Left lung (tissue), 10 donors: ENCODE data around the gene POU2AF3. TPM values are rescaled to one million over a fixed set of nuclear protein-coding genes. Genes with fewer than 3 reads are reported as not detected.

ENCODE experiments used
- ATAC-seq: fragments of 200-7000 bp; cut with Tn5 transposase; one replicate; pipeline ENCODE4 v1.9.1; 2020; ENCODE audit warnings: moderate library complexity
- DNase-seq, 4 donors: peaks; one replicate each; pipeline ENCODE4 v3.0.0-alpha.2; 2013 to 2020
- H3K27ac ChIP-seq, 2 donors: fragments of 200-600 bp; sonication (generic) in 1 of 2; one replicate each; pipeline versions ENCODE4 v1.5.0 to v1.8.0; 2020 to 2021
- H3K27me3 ChIP-seq, 2 donors: fragments of 200-600 bp; sonication (generic) in 1 of 2; one replicate each; pipeline versions ENCODE4 v1.5.0 to v1.8.0; 2020 to 2021
- H3K36me3 ChIP-seq, 2 donors: fragments of 200-600 bp; sonication (generic) in 1 of 2; one replicate each; pipeline versions ENCODE4 v1.5.0 to v1.8.0; 2020 to 2021
- H3K4me1 ChIP-seq, 2 donors: fragments of 200-600 bp; one replicate each; pipeline ENCODE4 v1.8.0; 2021
- H3K4me3 ChIP-seq, 2 donors: fragments of 200-600 bp; sonication (generic) in 1 of 2; one replicate each; pipeline versions ENCODE4 v1.5.0 to v1.8.0; 2020 to 2021; ENCODE audit warnings: mild to moderate bottlenecking in 1 of 2
- H3K9me3 ChIP-seq, 2 donors: fragments of 200-600 bp; sonication (generic) in 1 of 2; one replicate each; pipeline versions ENCODE4 v1.5.0 to v1.8.0; 2020 to 2021
- CTCF ChIP-seq, 2 donors: fragments of 200-600 bp; sonication (generic) in 1 of 2; IDR thresholded peaks; one replicate each; pipeline versions ENCODE4 v1.5.0 to v1.8.0; 2021; ENCODE audit warnings: antibody characterized with exemption in 2 of 2
- intact Hi-C, 2 donors: fragments of 100-400 bp; cut with DNase I; formaldehyde crosslinking; loops; one replicate each; pipeline versions ENCODE4 v1.11.2 to v1.14.2; 2022
- polyA plus RNA-seq, 6 donors: library from polyadenylated mRNA; unstranded; fragments of 120-200 nt; gene quantifications; one replicate each; pipeline ENCODE4 v1.2.1, GENCODE V29; 2013; ENCODE audit not compliant: insufficient read length in 6 of 6
- total RNA-seq, 2 donors: library from RNA; stranded (reverse); fragmentation: NEBNext Ultra II Directional; extraction: Animal tissue kit (Norgen Biotek cat#: 25700); gene quantifications; one replicate each; pipeline ENCODE4 v1.2.1, GENCODE V29; 2021
- donor health status: DM: no; HTN: yes; CAD: no.
- donor health status: DM: no; HTN: no; CAD: no.

POU2AF3 gene
- total and polyA plus RNA-seq, 8 donors, result 2.7 to 14.4 (median 10.3) TPM

- ATAC-seq, result peak; percentile 67
- Histone ChIP-seq H3K4me3 (no peak overlapping the region), H3K27me3 (peaks cover 0 to 32% of the 10 kb centered on the region in 2 donors), H3K36me3 (no peaks in the 10 kb centered on the region), H3K27ac (peak overlapping the region; percentile 27 to 49), H3K4me1 (peaks cover 0 to 26% of the 10 kb centered on the region in 2 donors), H3K9me3 (no peaks in the 10 kb centered on the region)
- no peak for TF ChIP-seq CTCF (IDR thresholded peaks at IDR 0.05)
- DNase-seq, result peak in 3 of 4 donors; percentile 53 to 79 (median 53)
- intact Hi-C loops, result no loop called here
These were observed 5.1 kb downstream of the POU2AF3 start for GRCh38 chr11:111303461-111303860.

- DNase-seq (no peak), ATAC-seq (no peak)
- no peaks in the 10 kb centered on the region for H3K36me3 ChIP-seq
- H3K9me3 ChIP-seq, result no peaks in the 10 kb centered on the region
- peaks cover 0 to 14% of the 10 kb centered on the region in 2 donors for H3K27me3 ChIP-seq
- H3K27ac ChIP-seq, result no peak overlapping the region
- no peak overlapping the region for H3K4me3 ChIP-seq
- no peak for TF ChIP-seq CTCF (IDR thresholded peaks at IDR 0.05)
- H3K4me1 ChIP-seq, result peaks cover 0 to 12% of the 10 kb centered on the region in 2 donors
- intact Hi-C loops, result no loop called here
These were observed 6.9 kb downstream of the POU2AF3 start for GRCh38 chr11:111305162-111305802.

- no peak overlapping the region for H3K27ac ChIP-seq
- no peak overlapping the region for H3K4me3 ChIP-seq
- ATAC-seq (no peak), DNase-seq (no peak)
- H3K36me3 ChIP-seq, result no peaks in the 10 kb centered on the region
- peaks cover 0 to 12% of the 10 kb centered on the region in 2 donors for H3K4me1 ChIP-seq
- TF ChIP-seq CTCF (IDR thresholded peaks at IDR 0.05), result no peak
- no peaks in the 10 kb centered on the region for H3K9me3 ChIP-seq
- intact Hi-C loops, result no loop called here
- H3K27me3 ChIP-seq, result peaks cover 0 to 8% of the 10 kb centered on the region in 2 donors
These were observed 7.5 kb downstream of the POU2AF3 start for GRCh38 chr11:111305876-111306275.

GRCh38 chr11:111306321-111306720 is 8.0 kb downstream of the POU2AF3 start:
- H3K27me3 ChIP-seq, result peaks cover 0 to 7% of the 10 kb centered on the region in 2 donors
- H3K4me1 ChIP-seq, result peaks cover 0 to 9% of the 10 kb centered on the region in 2 donors
- no peak overlapping the region for H3K4me3 ChIP-seq
- TF ChIP-seq CTCF (IDR thresholded peaks at IDR 0.05), result no peak
- ATAC-seq (no peak), DNase-seq (no peak)
- H3K9me3 ChIP-seq, result no peaks in the 10 kb centered on the region
- H3K27ac ChIP-seq, result no peak overlapping the region
- intact Hi-C loops, result no loop called here
- no peaks in the 10 kb centered on the region for H3K36me3 ChIP-seq

GRCh38 chr11:111307472-111308108 is 9.2 kb downstream of the POU2AF3 start:
- DNase-seq, result no peak
- no peak for ATAC-seq
- Histone ChIP-seq H3K36me3 (no peaks in the 10 kb centered on the region), H3K4me3 (no peak overlapping the region), H3K27me3 (peaks cover 0 to 7% of the 10 kb centered on the region in 2 donors), H3K4me1 (peaks cover 0 to 2% of the 10 kb centered on the region in 2 donors), H3K9me3 (no peaks in the 10 kb centered on the region), H3K27ac (no peak overlapping the region)
- no peak for TF ChIP-seq CTCF (IDR thresholded peaks at IDR 0.05)
- intact Hi-C loops, result no loop called here
